ENCODE data around the gene RSAD1.

RSAD1 gene

DNA sequence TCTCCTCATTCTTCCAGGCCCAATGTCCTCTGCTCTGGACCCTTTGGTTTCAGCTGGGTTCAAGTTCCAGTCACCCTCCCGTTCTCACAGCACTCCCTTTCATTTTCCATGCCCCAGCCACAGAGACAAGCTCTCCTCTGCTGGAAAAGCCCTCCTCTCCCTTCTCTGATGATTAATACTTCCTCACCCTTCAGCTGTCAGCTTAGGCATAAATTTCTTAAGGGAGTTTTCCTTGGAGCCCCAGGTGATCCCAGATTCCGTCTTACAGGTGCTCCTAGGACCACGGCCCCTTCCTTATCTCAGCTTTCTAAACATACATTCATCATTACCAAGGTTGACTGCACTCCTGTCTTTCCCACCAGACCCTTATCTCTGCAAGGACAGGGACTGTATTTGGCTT lies 20.4 kb upstream of the RSAD1 start:
- no peak for DNase-seq (ENCODE audit: extremely low read depth, low read depth)
- no peak overlapping the region for H3K4me3 ChIP-seq (replicated peaks; ENCODE audit: low read depth, low read length)
- TF ChIP-seq, protein P1, sequence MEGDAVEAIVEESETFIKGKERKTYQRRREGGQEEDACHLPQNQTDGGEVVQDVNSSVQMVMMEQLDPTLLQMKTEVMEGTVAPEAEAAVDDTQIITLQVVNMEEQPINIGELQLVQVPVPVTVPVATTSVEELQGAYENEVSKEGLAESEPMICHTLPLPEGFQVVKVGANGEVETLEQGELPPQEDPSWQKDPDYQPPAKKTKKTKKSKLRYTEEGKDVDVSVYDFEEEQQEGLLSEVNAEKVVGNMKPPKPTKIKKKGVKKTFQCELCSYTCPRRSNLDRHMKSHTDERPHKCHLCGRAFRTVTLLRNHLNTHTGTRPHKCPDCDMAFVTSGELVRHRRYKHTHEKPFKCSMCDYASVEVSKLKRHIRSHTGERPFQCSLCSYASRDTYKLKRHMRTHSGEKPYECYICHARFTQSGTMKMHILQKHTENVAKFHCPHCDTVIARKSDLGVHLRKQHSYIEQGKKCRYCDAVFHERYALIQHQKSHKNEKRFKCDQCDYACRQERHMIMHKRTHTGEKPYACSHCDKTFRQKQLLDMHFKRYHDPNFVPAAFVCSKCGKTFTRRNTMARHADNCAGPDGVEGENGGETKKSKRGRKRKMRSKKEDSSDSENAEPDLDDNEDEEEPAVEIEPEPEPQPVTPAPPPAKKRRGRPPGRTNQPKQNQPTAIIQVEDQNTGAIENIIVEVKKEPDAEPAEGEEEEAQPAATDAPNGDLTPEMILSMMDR (IDR thresholded peaks at IDR 0.05; ENCODE audit: low read depth, low read length, missing control alignments) = no peak

DNA sequence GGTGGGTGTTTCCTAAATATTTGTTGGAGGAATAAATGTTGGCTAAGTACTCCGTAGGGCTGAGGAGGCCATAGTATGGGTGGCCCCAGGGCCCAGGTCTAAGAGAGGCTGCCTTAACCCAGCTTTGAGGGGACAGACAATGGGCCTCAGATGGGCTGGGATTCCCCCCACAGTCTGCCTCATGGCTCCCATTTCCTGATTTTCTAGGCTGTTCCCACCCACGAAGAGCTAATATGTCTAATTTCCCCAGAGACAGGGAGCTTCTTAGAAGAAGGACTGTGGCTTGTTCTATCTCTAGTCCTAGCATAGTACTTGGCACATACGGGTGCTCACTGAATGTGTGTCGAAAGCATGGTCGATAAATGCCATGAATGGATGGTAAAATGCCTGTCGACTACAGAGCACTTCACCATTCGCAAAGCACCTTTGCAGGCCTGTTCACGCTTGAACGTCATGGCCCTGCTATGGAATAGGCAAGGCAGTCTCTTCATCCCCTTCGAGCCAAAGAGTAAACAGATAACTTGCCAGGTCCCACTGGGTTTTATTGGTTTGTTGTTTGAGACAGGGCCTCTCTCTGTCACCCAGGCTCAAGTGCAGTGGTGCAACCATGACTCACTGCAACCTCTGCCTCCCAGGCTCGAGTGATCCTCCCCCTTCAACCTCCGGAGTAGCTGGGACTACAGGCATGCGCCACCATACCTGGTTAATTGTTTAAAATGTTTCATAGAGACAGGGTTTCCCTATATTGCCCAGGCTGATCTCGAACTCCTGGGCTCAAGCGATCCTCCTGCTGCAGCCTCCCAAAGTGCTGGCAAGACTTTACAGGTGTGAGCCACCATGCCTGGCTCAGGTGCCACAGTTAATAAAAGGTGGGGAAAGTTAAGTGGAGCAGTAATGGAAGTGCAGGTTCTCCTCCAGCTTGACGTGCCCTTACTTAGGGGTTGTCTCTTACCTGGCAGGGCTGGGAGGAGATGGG lies 19.7 kb upstream of the RSAD1 start:
- no peak for DNase-seq (ENCODE audit: extremely low read depth, low read depth)
- TF ChIP-seq, protein P1 (IDR thresholded peaks at IDR 0.05; ENCODE audit: low read depth, low read length, missing control alignments) = no peak

DNA sequence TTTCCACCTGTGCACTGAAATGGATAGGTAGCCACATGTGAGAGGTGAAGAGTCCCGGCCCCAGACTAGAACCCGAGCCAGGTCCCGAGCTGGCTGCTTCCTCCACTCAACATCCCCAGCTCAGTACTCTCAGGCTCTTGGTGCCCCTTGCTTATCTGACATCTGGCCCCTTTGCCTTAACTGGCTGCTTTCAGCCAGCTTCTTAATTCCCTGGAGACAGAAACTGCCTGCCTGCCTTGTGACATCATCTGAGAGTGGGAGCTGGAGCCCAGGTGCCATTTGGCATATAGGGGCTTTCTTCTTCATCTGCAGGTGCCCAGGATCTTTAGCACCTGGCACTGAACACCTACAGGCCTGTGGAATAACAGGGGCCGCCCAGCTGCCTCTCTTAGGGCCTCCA lies 18.9 kb upstream of the RSAD1 start:
- H3K4me3 ChIP-seq (replicated peaks; ENCODE audit: low read depth, low read length) = no peak overlapping the region
- DNase-seq (ENCODE audit: extremely low read depth, low read depth) = no peak
- TF ChIP-seq, protein P1 (IDR thresholded peaks at IDR 0.05; ENCODE audit: low read depth, low read length, missing control alignments) = no peak

More for the DNA sequence above, 19.7 kb upstream of the RSAD1 start:
- no peak overlapping the region for H3K4me3 ChIP-seq (replicated peaks; ENCODE audit: low read depth, low read length)

DNA sequence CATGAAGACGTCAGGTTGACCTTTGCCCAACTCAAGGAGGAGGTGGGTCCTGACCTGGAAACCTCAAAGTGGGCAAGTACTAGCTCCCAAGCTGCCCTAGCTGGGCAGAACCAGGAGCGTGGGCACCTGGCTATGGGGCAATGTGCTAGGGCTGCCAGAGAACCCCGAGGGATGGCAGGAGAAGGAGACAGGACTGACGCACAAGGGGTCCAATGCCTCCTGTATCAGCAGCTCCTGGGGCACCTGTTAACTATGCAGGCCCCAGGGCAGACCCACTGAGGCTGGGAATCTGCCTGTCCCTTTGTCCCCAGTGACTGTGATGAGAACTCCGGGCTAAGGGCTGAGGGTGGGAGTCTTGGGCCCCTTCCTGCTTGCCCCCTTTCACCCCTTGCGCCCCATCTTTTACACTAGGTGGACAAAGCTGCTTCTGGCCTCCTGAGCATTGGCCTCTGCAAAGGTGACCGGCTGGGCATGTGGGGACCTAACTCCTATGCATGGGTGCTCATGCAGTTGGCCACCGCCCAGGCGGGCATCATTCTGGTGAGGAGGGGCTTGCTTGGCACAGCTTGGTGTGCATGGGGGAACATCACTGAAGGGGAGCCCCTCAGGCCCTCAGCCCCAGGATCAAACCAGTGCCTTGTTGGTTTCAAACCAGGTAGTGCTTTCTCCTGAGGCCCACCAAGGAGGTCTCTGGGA lies 17.7 kb upstream of the RSAD1 start:
- TF ChIP-seq, protein P1 (IDR thresholded peaks at IDR 0.05; ENCODE audit: low read depth, low read length, missing control alignments) = no peak

DNA sequence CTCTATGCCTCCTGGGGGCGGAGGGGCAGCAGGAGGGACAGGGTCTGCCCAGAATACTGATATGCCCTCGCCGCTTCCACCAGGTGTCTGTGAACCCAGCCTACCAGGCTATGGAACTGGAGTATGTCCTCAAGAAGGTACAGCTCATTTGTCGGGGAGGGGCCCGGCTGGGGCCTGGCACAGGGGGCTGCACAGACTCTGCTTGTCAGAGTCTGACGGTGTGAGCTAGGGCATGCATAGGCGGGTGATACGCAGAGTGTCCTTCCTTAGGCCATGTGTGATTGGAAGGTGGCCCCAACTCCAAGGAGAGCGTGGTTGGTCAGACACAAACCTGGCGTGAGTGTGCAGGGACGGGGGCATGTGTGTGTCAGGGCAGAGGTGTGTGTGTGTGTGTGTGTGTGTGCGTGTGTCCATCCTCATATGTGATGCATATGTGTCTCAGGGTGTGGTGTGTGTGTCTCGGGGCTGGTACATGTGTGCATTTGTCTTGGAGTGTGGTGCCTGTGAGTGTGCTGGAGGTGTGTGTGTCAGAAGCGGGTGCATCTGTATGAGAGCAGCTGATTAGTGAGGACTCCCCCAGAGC lies 17.0 kb upstream of the RSAD1 start:
- TF ChIP-seq, protein P1 (IDR thresholded peaks at IDR 0.05; ENCODE audit: low read depth, low read length, missing control alignments) = no peak
- H3K4me3 ChIP-seq (replicated peaks; ENCODE audit: low read depth, low read length) = no peak overlapping the region
- no peak for DNase-seq (ENCODE audit: extremely low read depth, low read depth)

More for the DNA sequence above, 17.7 kb upstream of the RSAD1 start:
- no peak overlapping the region for H3K4me3 ChIP-seq (replicated peaks; ENCODE audit: low read depth, low read length)
- DNase-seq (ENCODE audit: extremely low read depth, low read depth) = no peak

DNA sequence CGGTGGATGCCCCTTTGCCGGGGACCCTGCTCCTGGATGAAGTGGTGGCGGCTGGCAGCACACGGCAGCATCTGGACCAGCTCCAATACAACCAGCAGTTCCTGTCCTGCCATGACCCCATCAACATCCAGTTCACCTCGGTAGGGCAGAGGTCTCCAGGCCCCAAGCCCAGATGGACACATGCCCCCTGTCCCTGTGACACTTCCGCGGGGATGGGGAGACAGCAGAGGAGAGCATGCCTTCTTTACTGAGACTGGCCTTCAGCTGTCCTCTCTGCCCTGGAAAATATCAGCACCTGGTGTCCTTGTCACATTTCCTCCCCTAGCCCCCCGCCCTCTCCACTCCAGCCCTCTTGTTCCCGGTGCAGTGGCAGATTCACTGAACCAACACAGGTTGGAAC lies 16.2 kb upstream of the RSAD1 start:
- DNase-seq (ENCODE audit: extremely low read depth, low read depth) = no peak
- no peak overlapping the region for H3K4me3 ChIP-seq (replicated peaks; ENCODE audit: low read depth, low read length)
- TF ChIP-seq, protein P1 (IDR thresholded peaks at IDR 0.05; ENCODE audit: low read depth, low read length, missing control alignments) = no peak

All from HFF-Myc (cell line).